Skeletal muscle cell (primary cell): ENCODE results near the gene DBH.

Experiments used
- DNase-seq: peaks from one replicate; pipeline ENCODE4 v3.0.0-alpha.2; 2010; ENCODE audit warnings: low read depth
- H3K4me3 ChIP-seq: 2 replicates; pipeline ENCODE4 v1.5.1; 2011; ENCODE audit warnings: low read depth, mild to moderate bottlenecking, control low read depth, low read length, moderate library complexity

The DBH gene

DNA sequence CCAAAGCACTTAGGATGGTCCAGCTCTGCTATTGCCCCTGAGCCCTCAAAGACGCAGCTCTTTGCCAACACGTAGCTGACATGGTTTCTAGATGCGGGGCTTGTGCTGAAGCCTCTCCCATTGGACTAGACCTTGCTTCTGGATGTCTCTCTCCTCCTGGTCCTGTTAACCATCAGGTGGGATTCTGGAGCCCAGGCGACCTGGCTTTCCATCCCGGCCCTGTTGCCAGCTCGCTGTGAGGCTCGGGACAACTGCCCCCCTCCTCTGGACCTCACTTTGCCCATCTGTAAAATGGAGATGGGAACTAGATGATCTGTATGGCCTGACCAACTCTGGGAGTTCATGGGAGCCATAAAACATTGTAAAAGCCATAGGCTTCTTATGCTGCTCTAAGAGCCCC lies 4.0 kb downstream of the DBH start:
- H3K4me3 ChIP-seq = no peak overlapping the region
- no peak for DNase-seq

DNA sequence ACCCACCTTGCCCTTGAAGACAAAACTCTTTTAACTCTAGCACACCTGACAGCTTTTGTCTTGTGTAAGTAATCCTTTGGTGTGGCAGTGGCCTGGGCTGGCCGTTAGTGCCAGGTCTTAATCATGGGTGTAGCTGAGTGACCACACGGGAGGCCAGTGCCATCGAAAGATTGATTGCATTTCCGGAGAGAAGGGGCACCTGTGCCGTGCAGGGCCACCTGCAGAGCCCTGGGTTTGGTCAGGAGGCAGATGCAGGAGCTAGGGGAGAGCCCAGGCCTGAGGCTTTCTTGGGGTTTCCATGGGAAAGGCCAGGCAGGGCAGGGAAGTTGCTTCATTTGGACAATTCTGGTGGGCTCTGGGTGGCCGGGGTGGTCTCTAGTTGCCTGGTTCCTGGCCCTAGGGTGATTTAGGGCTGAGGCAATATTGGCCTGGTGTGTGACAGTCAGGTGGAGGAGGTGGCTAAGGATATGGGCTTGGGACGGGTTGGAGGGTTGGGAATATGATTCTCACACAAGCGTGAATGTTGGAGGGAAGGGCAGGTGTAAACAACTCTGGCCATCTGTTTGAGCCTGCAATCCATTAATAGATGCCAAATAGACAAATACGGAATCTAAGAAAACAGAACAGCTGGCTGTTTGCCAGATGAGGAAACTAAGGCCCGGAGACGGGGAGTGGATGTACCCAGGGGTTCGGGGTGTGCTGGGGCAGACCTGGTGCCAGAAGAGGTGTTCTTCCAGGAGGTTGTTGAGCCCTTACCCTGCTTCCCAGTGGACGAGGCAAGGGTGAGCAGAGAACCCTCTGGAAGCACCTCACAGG lies 4.6 kb downstream of the DBH start:
- DNase-seq = no peak

DNA sequence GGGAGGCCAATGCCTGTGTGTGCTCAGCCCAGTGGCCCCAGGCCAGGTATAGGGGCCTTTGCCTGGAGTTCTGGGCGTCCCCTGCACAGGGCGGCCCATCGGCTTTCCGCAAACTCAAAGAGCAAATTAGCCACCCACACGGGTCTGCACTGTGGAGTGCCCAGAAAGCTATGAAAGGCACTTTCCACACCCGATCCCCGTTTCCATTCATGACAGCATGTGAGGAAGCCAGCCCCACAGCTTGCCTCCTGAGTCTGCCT lies 5.2 kb downstream of the DBH start:
- H3K4me3 ChIP-seq = no peak overlapping the region

More for the DNA sequence above, 4.6 kb downstream of the DBH start:
- no peak overlapping the region for H3K4me3 ChIP-seq

DNA sequence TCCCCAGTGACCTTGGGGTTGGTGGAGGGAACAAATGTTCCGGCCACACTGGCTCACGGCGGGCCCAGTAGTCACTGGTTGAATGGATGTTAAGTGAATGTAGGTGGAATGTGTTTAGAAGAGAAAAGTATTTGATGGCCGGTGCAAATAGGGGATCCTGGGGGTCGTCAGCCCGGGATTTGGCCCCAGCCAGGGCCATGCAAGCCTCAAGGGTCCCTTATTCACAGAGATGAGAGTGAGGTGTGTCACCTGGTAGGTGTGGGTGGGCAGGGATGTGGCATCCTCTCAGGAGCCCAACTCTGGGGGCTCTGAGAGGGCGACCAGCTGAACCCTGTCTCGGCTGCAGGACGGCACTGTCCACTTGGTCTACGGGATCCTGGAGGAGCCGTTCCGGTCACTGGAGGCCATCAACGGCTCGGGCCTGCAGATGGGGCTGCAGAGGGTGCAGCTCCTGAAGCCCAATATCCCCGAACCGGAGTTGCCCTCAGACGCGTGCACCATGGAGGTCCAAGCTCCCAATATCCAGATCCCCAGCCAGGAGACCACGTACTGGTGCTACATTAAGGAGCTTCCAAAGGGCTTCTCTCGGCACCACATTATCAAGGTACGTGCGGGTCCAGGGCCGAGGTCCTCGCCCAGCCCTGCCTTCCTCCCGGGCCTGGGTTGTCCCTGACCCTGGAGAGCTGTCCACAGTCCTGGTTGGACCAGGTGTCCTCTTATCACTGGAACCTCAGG lies 5.9 kb downstream of the DBH start:
- no peak for DNase-seq
- no peak overlapping the region for H3K4me3 ChIP-seq

More for the DNA sequence above, 5.2 kb downstream of the DBH start:
- no peak for DNase-seq

DNA sequence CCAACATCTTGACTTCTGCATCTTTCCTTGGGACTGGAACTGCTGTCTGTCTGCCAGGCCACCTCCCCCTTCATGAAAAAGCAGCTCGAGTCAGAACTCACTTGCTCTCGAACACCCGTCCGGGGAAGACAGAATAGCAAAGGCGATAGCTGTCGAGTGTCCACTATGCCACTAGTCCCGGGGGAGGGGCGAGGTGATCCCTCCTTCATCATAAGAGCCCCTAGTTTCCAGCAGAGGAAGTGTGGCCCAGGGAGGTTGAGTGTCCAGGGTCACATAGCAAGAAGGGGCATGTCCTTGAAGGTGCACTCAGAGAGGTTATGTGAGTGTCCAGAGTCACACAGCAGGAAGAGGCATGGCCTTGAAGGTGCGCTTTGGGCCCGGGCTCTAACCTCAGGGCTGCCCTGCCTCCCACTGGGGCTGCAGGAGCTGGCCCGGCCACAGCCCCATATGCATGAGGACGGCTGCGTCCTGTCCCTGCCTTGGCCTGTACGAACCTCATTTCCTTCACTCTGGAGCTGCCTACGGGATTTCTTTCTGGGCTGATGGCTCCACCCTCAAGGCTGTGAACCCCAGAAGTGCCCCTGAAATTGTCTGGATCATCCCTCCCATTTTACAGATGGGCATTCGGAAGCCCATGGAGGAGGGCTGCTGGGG lies 6.7 kb downstream of the DBH start:
- no peak for DNase-seq

DNA sequence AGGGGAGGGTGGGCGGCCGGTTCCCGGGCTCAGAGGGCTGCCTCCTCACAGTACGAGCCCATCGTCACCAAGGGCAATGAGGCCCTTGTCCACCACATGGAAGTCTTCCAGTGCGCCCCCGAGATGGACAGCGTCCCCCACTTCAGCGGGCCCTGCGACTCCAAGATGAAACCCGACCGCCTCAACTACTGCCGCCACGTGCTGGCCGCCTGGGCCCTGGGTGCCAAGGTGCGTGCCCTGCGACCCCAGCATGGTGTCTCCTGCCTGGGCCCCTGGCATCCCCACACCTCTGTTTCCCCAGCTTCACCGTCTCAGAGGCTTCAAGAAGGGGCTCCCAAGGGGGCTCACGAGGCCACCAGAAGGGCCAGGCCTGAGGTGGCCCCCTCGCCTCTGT lies 7.2 kb downstream of the DBH start:
- H3K4me3 ChIP-seq = no peak overlapping the region
- no peak for DNase-seq

More for the DNA sequence above, 6.7 kb downstream of the DBH start:
- H3K4me3 ChIP-seq = no peak overlapping the region

DNA sequence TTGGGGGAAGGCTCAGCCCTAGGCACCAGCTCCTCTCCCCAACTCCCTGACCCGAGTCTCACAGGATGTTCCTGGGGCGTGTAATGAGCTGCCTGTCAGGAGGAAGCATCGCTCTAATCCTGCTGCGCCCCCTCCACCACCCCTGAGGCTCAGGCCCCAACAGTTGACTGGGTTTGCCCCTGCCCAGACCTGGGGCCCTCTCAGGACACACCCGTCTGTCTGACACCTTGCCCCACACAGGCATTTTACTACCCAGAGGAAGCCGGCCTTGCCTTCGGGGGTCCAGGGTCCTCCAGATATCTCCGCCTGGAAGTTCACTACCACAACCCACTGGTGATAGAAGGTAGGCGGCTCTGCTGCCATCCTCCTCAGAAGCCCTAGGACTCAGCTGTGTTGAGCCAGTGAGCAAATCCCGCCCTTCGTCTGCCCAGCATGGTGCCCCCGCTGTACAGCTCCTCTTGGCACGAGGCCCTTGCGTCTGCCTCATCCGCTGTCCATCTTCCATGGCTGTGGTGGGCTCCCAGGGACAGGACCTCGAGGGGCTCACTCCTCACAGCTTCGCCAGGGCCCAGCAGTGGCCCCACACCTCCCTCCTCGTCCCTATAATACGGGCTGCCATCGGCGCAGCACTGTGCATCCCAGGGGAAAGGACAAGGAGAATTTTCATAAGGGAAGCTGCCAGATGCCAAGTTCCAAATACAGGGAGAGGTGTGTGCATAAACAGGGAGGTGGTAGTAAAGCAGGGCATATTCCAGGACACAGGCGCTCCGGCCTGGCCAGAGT lies 8.0 kb downstream of the DBH start:
- H3K4me3 ChIP-seq = no peak overlapping the region
- no peak for DNase-seq

DNA sequence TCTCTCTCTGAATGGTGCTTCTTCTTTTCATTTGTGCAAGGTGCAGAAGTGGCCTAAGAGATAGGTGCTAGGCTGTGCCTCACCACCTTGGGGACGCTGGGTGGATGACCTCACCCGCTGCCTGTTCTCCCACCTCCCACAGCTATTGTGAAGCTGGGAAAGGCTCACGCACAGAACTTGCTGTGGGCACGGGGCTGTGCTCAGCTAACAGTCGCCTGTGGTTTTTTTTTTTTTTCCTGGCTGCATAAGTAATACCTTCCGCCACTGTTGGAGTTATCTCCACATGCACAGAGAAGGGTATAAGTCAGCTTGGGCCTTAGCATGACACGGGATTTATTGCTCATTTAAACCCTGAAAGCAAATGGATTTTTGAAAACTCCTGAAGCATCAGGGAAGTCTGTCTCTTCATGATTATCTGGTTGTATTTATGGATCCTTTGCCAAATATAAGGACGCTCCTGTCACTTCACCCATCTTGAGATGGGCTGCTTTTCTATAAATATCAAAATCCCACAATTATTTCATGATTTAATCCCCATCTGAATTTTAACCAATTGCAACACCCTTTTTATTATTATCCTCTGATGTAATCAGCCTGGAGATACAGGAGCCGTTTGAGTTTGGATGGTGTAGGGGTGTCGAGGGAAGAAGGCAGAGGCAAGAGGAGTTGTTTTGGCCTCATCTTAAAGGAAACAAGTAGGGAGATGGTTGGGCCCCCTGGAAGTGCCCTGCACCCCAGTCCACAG lies 9.0 kb downstream of the DBH start:
- no peak overlapping the region for H3K4me3 ChIP-seq
- no peak for DNase-seq

DNA sequence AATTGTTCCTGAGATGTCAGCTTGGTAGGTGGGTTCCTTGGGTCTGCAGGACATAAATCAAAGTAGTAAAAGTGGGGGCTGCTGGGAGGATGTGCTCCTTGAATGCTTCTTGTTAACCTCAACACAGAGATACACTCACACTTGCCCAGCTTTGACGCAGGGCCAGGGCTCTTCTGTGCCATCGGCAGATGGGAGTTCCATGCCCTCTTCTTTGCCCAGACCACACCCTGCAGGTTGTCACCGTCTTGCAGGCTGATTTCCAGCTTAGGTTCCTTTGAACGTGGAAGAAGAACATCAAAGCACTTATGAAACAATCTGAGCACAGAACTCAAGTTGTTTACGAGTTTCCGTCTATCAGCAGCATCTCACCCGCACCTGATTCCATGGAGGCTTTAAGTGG lies 11.0 kb downstream of the DBH start:
- H3K4me3 ChIP-seq = no peak overlapping the region
- no peak for DNase-seq

DNA sequence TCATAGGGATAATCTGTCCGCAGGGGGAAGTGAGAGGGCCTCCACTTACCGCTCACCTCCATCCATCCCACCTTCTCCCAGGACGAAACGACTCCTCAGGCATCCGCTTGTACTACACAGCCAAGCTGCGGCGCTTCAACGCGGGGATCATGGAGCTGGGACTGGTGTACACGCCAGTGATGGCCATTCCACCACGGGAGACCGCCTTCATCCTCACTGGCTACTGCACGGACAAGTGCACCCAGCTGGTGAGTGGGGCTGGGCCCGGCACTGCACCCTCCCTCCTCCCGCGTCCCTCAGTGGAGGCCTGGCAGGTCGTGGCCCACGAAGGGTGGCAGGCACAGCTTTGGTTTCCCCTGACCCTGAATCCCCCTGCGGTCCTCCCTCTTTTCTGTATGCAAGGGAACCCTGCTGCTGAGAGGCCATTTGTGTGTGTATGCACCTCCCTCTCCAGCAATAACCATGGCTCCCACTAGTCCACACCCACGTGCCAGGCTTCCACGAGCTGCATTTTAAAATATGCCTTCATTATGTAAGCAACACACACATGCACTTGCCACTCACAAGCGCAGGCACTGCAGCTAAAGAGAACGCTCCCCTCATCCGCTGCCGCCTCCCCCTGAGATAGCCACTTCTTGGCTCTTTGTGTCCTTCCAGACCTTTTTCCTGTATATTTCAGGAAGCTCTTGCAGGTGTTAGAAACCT lies 11.8 kb downstream of the DBH start:
- DNase-seq = no peak
- H3K4me3 ChIP-seq = no peak overlapping the region

DNA sequence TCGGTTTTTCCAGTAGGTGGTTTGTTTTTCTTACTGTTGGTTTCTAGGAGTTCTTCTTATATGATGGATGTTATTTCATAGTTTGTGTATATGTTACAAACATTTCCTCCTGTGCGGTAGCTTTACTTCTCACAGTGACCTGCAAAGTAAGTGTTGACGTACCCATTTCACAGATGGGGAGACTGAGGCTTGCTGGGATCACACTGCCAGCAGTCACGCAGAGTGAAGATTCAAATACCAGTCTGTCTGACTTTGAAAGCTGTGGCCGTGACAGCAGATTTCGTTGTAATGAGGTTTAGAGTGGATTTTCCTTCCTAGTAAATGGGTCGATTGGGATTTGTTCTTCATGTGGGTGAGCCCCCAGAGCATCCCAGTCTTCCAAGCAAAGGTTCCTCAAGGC lies 13.0 kb downstream of the DBH start:
- no peak for DNase-seq
- no peak overlapping the region for H3K4me3 ChIP-seq

DNA sequence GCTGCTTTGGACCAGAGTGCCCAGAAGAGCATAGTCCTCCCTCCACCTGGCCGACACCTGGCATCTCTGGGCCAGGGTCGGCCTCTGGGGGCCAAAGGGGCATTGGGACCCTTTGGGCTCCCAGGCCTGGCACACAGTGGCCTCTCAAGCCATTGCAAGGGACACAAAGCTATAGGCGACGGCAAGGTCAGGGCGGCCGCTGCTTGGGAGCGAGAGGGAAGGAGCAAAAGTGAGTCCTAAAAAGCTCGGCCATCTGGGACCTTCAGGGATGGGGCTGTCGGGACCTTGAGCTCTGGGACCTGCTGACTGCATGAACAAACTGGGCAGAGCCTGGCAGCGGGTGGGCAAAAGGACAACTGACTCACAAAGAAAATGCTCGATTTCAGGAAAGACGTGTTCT lies 13.9 kb downstream of the DBH start:
- no peak for DNase-seq

DNA sequence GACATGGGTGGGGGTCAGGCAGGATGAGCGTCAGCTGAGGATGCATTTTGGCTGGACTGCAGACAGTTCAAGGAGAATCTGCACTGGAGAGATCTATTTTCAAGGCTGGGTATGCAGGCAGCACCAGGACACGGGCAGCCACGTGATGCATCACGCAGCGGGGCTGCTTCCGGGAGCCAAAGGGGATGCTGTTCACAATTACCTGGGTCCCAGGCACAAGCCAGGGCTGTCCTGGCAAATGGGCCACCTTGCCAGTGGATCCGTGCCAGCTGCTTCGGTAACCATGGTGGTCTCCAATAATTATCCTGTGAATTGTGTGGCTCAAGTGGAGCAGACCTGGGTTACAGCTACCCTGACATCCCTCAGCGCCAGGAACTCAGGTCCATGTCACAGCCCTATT lies 17.5 kb downstream of the DBH start:
- H3K4me3 ChIP-seq = no peak overlapping the region
- no peak for DNase-seq

More for the DNA sequence above, 13.9 kb downstream of the DBH start:
- H3K4me3 ChIP-seq = no peak overlapping the region

DNA sequence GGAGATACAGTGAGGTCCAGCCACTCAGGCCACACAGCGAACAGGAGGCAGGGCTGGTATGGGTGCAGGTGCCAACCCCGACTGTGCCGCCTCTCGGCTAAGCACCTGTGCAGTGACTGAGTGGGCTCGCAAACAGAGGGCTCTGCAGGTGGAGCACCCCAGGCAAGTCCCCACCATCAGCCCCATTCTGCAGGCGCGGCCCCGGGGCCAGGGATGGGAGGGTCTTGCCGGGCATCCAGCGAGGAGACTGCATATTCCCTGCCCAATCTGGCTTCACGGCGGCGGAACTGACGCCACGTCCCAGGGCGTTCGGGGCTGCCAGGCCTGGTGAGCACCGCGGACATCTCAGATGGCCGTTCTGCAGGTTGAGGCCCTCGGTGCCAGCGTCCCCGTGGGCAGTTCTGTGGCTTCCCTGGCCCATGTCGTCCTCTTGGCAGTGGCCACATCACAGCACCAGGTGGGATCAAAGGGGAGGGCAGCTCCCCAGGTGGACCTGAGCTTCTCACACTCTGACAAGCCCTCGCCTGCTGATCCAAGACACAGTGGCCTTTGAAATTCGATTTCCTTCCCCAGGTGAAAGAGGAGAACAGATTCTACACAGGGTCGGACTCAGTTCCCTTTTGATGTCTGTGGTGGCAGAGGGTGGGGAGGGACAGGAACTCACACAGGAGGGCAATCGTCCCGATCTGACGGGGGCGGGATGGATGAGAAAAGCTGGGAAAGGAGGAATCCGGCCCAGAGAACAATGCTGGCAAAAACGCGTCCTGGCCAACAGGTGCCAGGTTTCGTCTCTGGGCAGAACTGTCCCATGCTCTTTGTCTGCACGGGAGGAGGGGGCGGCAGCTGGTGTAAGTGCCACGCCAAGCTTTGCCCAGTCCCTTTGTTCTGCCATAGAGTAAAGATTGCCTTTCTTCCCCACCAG lies 18.8 kb downstream of the DBH start:
- no peak for DNase-seq
- no peak overlapping the region for H3K4me3 ChIP-seq

DNA sequence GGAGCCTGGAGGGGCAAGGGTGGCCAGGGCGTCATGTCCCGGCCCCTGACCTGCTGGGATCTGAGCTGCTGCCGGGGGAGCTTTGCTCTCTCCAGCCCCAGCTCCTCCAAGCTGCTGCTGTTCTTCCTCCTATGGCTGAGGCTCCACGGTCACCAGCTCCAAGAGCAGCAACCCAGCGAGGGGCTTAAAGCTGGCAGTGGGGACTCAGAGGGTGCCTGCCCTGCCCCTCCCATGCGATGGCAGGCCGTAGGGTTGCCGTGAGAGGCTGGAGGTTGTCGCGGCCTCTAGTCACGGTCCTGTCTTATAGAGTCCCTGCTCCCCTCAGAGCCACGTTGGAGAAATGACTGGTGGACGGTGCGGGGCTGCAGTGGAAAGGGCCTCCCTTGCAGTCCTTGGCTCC lies 19.5 kb downstream of the DBH start:
- DNase-seq = no peak
- no peak overlapping the region for H3K4me3 ChIP-seq

DNA sequence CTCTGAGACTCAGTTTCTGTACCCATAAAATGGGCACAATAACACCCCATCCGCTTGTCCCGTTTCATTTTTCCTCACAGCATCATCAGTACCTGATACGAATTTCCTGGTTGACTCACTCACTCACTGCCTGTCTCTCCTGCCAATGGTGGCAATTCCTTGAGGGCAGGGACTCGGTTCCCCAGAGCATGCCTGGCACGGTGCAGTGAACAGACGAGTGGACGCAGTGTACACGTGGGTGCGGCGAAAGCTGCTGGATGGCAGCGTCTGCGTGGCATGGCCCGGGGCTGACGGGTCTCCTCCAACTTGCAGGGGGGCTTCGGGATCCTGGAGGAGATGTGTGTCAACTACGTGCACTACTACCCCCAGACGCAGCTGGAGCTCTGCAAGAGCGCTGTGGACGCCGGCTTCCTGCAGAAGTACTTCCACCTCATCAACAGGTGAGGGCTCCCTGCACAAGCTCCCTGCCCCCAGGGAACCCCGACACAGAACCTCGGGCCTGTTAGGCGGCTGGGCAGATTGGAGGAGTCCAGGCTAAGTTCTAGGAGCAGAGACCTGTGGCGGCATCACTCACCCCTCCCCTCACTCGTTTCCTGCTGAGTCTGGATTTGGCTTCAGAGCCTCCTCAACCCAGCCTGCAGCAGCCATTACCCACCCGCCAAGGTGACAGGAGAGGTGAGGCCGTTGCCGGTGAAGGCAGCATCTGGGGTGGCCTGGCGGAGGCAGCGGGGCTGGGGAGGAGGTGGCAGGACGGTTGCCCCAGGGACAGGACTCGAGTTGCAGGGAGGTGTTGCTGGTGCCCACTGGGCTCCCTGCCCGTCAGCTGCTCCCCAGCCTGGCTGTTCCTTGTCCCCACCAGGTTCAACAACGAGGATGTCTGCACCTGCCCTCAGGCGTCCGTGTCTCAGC lies 20.3 kb downstream of the DBH start:
- no peak for DNase-seq
- no peak overlapping the region for H3K4me3 ChIP-seq

DNA sequence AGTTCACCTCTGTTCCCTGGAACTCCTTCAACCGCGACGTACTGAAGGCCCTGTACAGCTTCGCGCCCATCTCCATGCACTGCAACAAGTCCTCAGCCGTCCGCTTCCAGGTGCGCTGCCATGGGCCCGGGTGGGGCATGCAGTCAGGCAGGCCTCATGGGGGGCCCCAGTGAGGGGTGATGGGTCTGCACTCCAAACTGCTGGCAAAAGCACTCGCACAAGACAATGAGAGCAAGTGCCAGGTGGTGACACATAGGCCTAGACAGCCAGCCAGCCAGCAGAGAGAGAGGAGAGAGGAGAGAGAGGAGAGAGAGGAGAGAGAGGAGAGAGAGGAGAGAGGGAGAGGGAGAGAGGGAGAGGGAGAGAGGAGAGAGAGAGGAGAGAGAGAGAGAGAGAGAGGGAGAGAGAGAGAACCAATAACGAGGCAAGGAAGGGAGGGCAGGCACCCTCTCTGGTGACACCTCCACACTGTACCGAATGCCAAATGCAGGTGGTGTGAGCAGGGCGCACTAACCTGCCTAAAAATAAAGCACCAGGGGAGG lies 21.0 kb downstream of the DBH start:
- no peak overlapping the region for H3K4me3 ChIP-seq
- DNase-seq = no peak
